Fibroblast of lung (primary cell): ENCODE results near the gene COL25A1. TPM values are rescaled to one million over a fixed set of nuclear protein-coding genes. Genes with fewer than 3 reads are reported as not detected.

Source experiments
- DNase-seq, 2 donors: peaks; one replicate each; pipeline versions ENCODE4 v3.0.0 to v3.0.0-alpha.2; 2010; ENCODE audit warnings: low read depth in 2 of 2
- H2AFZ ChIP-seq: 2 replicates; pipeline ENCODE4 v1.5.1; 2012; ENCODE audit warnings: low read length, control low read depth, inconsistent platforms
- H3K27ac ChIP-seq: 2 replicates; pipeline ENCODE4 v1.5.1; 2011; ENCODE audit warnings: low read length, control low read depth; ENCODE audit not compliant: insufficient read depth
- H3K27me3 ChIP-seq: 2 replicates; pipeline ENCODE4 v1.5.1; 2011; ENCODE audit warnings: mild to moderate bottlenecking, low read length; ENCODE audit not compliant: control insufficient read depth, insufficient read depth
- H3K36me3 ChIP-seq: 2 replicates; pipeline ENCODE4 v1.5.1; 2011; ENCODE audit warnings: low read length; ENCODE audit not compliant: control insufficient read depth, insufficient read depth
- H3K4me1 ChIP-seq: 2 replicates; pipeline ENCODE4 v1.5.1; 2011; ENCODE audit warnings: low read length; ENCODE audit not compliant: control insufficient read depth, insufficient read depth; ENCODE audit errors: extremely low read depth
- H3K4me2 ChIP-seq: 2 replicates; pipeline ENCODE4 v1.5.1; 2011; ENCODE audit warnings: low read length, control low read depth; ENCODE audit not compliant: insufficient read depth; ENCODE audit errors: extremely low read depth
- H3K4me3 ChIP-seq, 4 experiments: fragments of 200-600 bp in 1 of 4; sonication (generic) in 1 of 4; replicated peaks in 1 of 4; 2 replicates each; pipeline ENCODE4 v1.5.1; 2011 to 2016; ENCODE audit warnings: low read length in 4 of 4, low read depth in 3 of 4, mild to moderate bottlenecking in 3 of 4, control low read depth in 2 of 4, inconsistent platforms in 1 of 4, mixed read lengths in 1 of 4; ENCODE audit not compliant: insufficient read depth in 1 of 4; ENCODE audit errors: control extremely low read depth in 1 of 4
- H3K79me2 ChIP-seq: 2 replicates; pipeline ENCODE4 v1.5.1; 2012; ENCODE audit warnings: mild to moderate bottlenecking, low read length, inconsistent platforms; ENCODE audit not compliant: control insufficient read depth, insufficient read depth
- H3K9ac ChIP-seq: 2 replicates; pipeline ENCODE4 v1.5.1; 2011; ENCODE audit warnings: mild to moderate bottlenecking, low read length, control low read depth; ENCODE audit not compliant: insufficient read depth
- H3K9me3 ChIP-seq: 2 replicates; pipeline ENCODE4 v1.5.1; 2012; ENCODE audit warnings: low read depth, low read length; ENCODE audit not compliant: control insufficient read depth, insufficient read depth
- H4K20me1 ChIP-seq: 2 replicates; pipeline ENCODE4 v1.5.1; 2011; ENCODE audit warnings: low read length; ENCODE audit not compliant: control insufficient read depth, insufficient read depth; ENCODE audit errors: extremely low read depth
- CTCF ChIP-seq, 2 donors: IDR thresholded peaks in 1 of 2; conservative IDR thresholded peaks in 1 of 2; 1 replicate in 1 of 2; 2 replicates in 1 of 2; pipeline ENCODE4 v1.5.1; 2011 to 2012; ENCODE audit warnings: low read length in 2 of 2, control low read depth in 1 of 2, inconsistent platforms in 1 of 2, low read depth in 1 of 2, mild to moderate bottlenecking in 1 of 2
- EZH2 ChIP-seq: IDR thresholded peaks from 2 replicates; pipeline ENCODE4 v1.5.1; 2012; ENCODE audit warnings: low read length, control low read depth, mild to moderate bottlenecking; ENCODE audit errors: missing control alignments
- polyA plus RNA-seq, 2 donors: library from polyadenylated mRNA; depleted of rRNA in 1 of 2; stranded (reverse) in 1 of 2; unstranded in 1 of 2; fragments of >200 nt; gene quantifications; 2 replicates each; pipeline ENCODE4 v1.2.1, GENCODE V29; 2011 to 2012; ENCODE audit warnings: missing spikeins in 1 of 2
- total RNA-seq: library from RNA; depleted of rRNA; stranded (reverse); fragments of >200 nt; gene quantifications from 2 replicates; pipeline ENCODE4 v1.2.1, GENCODE V29; 2014

COL25A1 gene
- total and polyA plus RNA-seq, 2 donors (not counting 1 experiment from before 2014, with no cell fraction given), result under 0.01 to 0.01 TPM

- Histone ChIP-seq H3K4me1 (no peaks in the 10 kb centered on the region), H3K4me2 (no peak overlapping the region), H3K79me2 (no peaks in the 10 kb centered on the region), H3K27me3 (no peaks in the 10 kb centered on the region), H4K20me1 (no peaks in the 10 kb centered on the region), H3K36me3 (no peaks in the 10 kb centered on the region), H3K4me3 (no peak overlapping the region), H3K9me3 (no peaks in the 10 kb centered on the region), H2AFZ (no peak overlapping the region), H3K9ac (no peak overlapping the region), H3K27ac (no peak overlapping the region)
- no peak for TF ChIP-seq CTCF (conservative IDR thresholded peaks at IDR 0.05 in 1 of 2, IDR thresholded peaks at IDR 0.05 in 1 of 2; ENCODE audit: low read depth in 1 of 2, low read length in 2 of 2)
- TF ChIP-seq EZH2, result no peak
- no peak for DNase-seq
These were observed 63.7 kb downstream of the COL25A1 start for GRCh38 chr4:109238746-109239145.

GRCh38 chr4:109235683-109236082, 66.8 kb downstream of the COL25A1 start:
- Histone ChIP-seq H3K4me2 (no peak overlapping the region), H3K27ac (no peak overlapping the region), H2AFZ (no peak overlapping the region), H3K79me2 (no peaks in the 10 kb centered on the region), H3K9me3 (no peaks in the 10 kb centered on the region), H3K9ac (no peak overlapping the region), H3K4me3 (no peak overlapping the region), H3K4me1 (no peaks in the 10 kb centered on the region), H3K36me3 (no peaks in the 10 kb centered on the region), H4K20me1 (no peaks in the 10 kb centered on the region), H3K27me3 (no peaks in the 10 kb centered on the region)
- DNase-seq, result no peak
- TF ChIP-seq CTCF (conservative IDR thresholded peaks at IDR 0.05 in 1 of 2, IDR thresholded peaks at IDR 0.05 in 1 of 2; ENCODE audit: low read depth in 1 of 2, low read length in 2 of 2) (no peak), EZH2 (no peak)

- DNase-seq, result no peak
- Histone ChIP-seq H3K36me3 (no peaks in the 10 kb centered on the region), H3K4me3 (no peak overlapping the region), H2AFZ (no peak overlapping the region), H3K27ac (no peak overlapping the region), H3K27me3 (no peaks in the 10 kb centered on the region), H3K4me1 (no peaks in the 10 kb centered on the region), H3K9ac (no peak overlapping the region), H4K20me1 (no peaks in the 10 kb centered on the region), H3K79me2 (no peaks in the 10 kb centered on the region), H3K4me2 (no peak overlapping the region), H3K9me3 (no peaks in the 10 kb centered on the region)
- TF ChIP-seq EZH2, result no peak
- TF ChIP-seq CTCF (conservative IDR thresholded peaks at IDR 0.05 in 1 of 2, IDR thresholded peaks at IDR 0.05 in 1 of 2; ENCODE audit: low read depth in 1 of 2, low read length in 2 of 2), result no peak
These were observed 67.9 kb downstream of the COL25A1 start for GRCh38 chr4:109234596-109234995.
